Heart right ventricle (tissue), 16 donors: ENCODE measurements around the gene MRPL4. TPM values are rescaled to one million over a fixed set of nuclear protein-coding genes. Genes with fewer than 3 reads are reported as not detected.

Experiments
- ATAC-seq, 8 donors: fragments of 200-7000 bp; cut with Tn5 transposase; one replicate each; pipeline ENCODE4 v1.9.1; 2020; ENCODE audit warnings: mild to moderate bottlenecking in 8 of 8, moderate library complexity in 8 of 8, moderate number of reproducible peaks in 1 of 8
- DNase-seq, 2 donors: peaks; one replicate each; pipeline ENCODE4 v3.0.0-alpha.2; 2020
- H3K27ac ChIP-seq, 10 donors: fragments of 200-600 bp; sonication (generic) in 2 of 10; one replicate each; pipeline versions ENCODE4 v1.5.0 to v1.8.0; 2020 to 2022; ENCODE audit warnings: mild to moderate bottlenecking in 3 of 10
- H3K27me3 ChIP-seq, 7 donors: fragments of 200-600 bp; one replicate each; pipeline ENCODE4 v1.8.0; 2021 to 2022; ENCODE audit warnings: mild to moderate bottlenecking in 2 of 7
- H3K36me3 ChIP-seq, 9 donors: fragments of 200-600 bp; sonication (generic) in 1 of 9; one replicate each; pipeline versions ENCODE4 v1.5.0 to v1.8.0; 2020 to 2022; ENCODE audit warnings: mild to moderate bottlenecking in 2 of 9
- H3K4me1 ChIP-seq, 9 donors: fragments of 200-600 bp; sonication (generic) in 1 of 9; one replicate each; pipeline versions ENCODE4 v1.5.0 to v1.8.0; 2020 to 2022; ENCODE audit warnings: mild to moderate bottlenecking in 4 of 9
- H3K4me3 ChIP-seq, 10 donors: fragments of 200-600 bp; sonication (generic) in 2 of 10; one replicate each; pipeline versions ENCODE4 v1.5.0 to v1.8.0; 2020 to 2022; ENCODE audit warnings: mild to moderate bottlenecking in 7 of 10, moderate library complexity in 2 of 10
- H3K9me3 ChIP-seq, 11 donors: fragments of 200-600 bp in 10 of 11; sonication (generic) in 2 of 11; one replicate each; pipeline versions ENCODE4 v1.5.0 to v1.8.0; 2013 to 2022; ENCODE audit warnings: mild to moderate bottlenecking in 2 of 11, control low read depth in 1 of 11, moderate library complexity in 1 of 11
- CTCF ChIP-seq, 9 donors: fragments of 200-600 bp; sonication (generic) in 2 of 9; IDR thresholded peaks; one replicate each; pipeline versions ENCODE4 v1.5.0 to v1.8.0; 2021 to 2022; ENCODE audit warnings: antibody characterized with exemption in 9 of 9, mild to moderate bottlenecking in 5 of 9, moderate library complexity in 1 of 9
- WGBS, 2 donors: extraction: QIAGEN DNeasy Blood & Tissue Kit; methylation state at CpG; one replicate each; pipeline ENCODE4 v1.1.7; 2013; ENCODE audit warnings: inconsistent platforms in 1 of 2; 5-methylcytosine and 5-hydroxymethylcytosine counted together
- intact Hi-C, 10 donors: fragments of 100-400 bp; cut with DNase I; formaldehyde crosslinking; loops; one replicate each; pipeline versions ENCODE4 v1.11.1 to v1.14.2; 2022
- polyA plus RNA-seq, 2 donors: library from polyadenylated mRNA; stranded (reverse); fragments of 200-250 nt; gene quantifications; one replicate each; pipeline ENCODE4 v1.2.3, GENCODE V29; 2013
- total RNA-seq, 10 donors: library from RNA; stranded (reverse); fragmentation: NEBNext Ultra II Directional in 3 of 10; extraction: Animal tissue kit (Norgen Biotek cat#: 25700) in 3 of 10; gene quantifications; one replicate each; pipeline versions ENCODE4 v1.2.1 to v1.2.4, GENCODE V29; 2021 to 2023
- donor health status: Arrhythmogenic right ventricular cardiomyopathy.
- donor health status: ischemic (EF 13 %, LVEDD 7.1; RV severe dilation, severe dysfunction).
- donor health status: healthy with polysubstance abuse.
- donor health status: DM: no; HTN: yes; CAD: no.
- donor health status: DM: no; HTN: no; CAD: no.
- donor health status: ischemic (EF 25% LVEDD 6.9; RV normal size, moderate dysfunction).
- donor health status: ischemic (EF 25% LVEDD 5.7; RV mildly dilated, moderate dysfunction).
- donor health status: healthy.
- donor health status: DM: yes; HTN: yes; CAD: no.
- donor health status: Ischemic cardiomyopathy.
- donor health status: ischemic (EF 35%, LVEDD 5.7; RV mildly dilated, moderate dysfunction).
- donor health status: nonischemic (EF 11% LVEDD 7.7; RV severe dilation, severe dysfunction).
- donor health status: DM: yes; HTN: yes; CAD: no.
- donor health status: PGD.
- donor health status: ischemic (EF 29% LVEDD 5.4; RV normal size, mild dysfunction).
- donor health status: nonischemic (EF 23%, LVEDD 6.1; RV moderate dilation, normal function).

MRPL4 gene
- total and polyA plus RNA-seq, 12 donors: 29.0 to 101 (median 69.0) TPM

DNA sequence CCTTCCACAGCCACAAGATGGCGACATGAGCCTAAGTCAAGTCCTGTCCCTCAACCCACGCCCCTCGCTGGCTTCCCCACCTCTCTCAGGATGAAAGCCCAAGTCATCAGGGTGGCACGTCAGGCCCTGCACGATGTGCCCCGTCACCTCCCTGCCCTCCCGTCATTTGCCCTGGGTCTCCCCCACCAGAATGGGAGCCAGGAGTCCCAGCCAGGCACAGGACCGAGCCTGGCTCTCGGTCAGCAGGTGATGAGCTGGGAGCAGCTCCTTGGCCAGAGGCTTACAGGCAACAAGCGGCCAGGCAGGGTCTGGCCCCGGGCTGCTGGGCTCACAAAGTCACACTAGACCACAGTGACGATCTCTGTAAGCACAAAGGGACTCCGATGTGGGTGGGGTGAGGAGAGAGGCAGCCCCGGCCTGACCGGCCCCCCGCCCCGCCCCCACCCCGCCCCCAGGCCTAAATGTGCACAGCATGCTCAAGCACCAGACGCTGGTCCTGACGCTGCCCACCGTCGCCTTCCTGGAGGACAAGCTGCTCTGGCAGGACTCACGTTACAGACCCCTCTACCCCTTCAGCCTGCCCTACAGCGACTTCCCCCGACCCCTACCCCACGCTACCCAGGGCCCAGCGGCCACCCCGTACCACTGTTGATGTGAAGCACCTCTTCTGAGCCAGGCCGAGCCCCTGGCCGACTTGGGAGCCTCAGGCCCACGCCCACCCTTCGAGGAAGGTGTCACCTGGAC lies 7.3 kb downstream of the MRPL4 start:
- peaks cover 0 to 15% (median 4%) of the 10 kb centered on the region in 9 donors for H3K4me1 ChIP-seq
- H3K27me3 ChIP-seq: no peaks in the 10 kb centered on the region
- peak; percentile 59 to 82 (median 76) for TF ChIP-seq CTCF (IDR thresholded peaks at IDR 0.05)
- intact Hi-C loops: loop anchor here in 4 of 10 donors (2.0 to 10.0 kb wide), 3 partner anchors 129 to 325 kb away; partner anchors contain the start of gene OLFM2 (in 1 of the 4)
- no peak overlapping the region for H3K4me3 ChIP-seq
- H3K9me3 ChIP-seq: no peaks in the 10 kb centered on the region
- ATAC-seq: peak; percentile 50 to 83 (median 66)
- peak; percentile 79 to 90 for DNase-seq
- peak overlapping the region in 4 of 10 donors; percentile 18 to 39 (median 30) for H3K27ac ChIP-seq
- WGBS, 2 donors: 55 to 57% methylated on average over 32 of the region's 32 CpGs
- peaks cover 0 to 60% (median 34%) of the 10 kb centered on the region in 9 donors for H3K36me3 ChIP-seq

GRCh38 chr19:10260141-10260584 lies 8.1 kb downstream of the MRPL4 start:
- no peak overlapping the region for H3K4me3 ChIP-seq
- H3K27ac ChIP-seq: no peak overlapping the region
- no peaks in the 10 kb centered on the region for H3K27me3 ChIP-seq
- WGBS, 2 donors: 86 to 88% methylated on average over 8 of the region's 8 CpGs
- H3K9me3 ChIP-seq: no peaks in the 10 kb centered on the region
- no peak for ATAC-seq
- intact Hi-C loops: loop anchor here in 2 of 10 donors (2.0 kb wide), 2 partner anchors 129 to 131 kb away; no protein-coding TSS in a partner anchor
- no peak for TF ChIP-seq CTCF (IDR thresholded peaks at IDR 0.05)
- H3K36me3 ChIP-seq: peaks cover 0 to 52% (median 27%) of the 10 kb centered on the region in 9 donors
- H3K4me1 ChIP-seq: peaks cover 0 to 15% (median 4%) of the 10 kb centered on the region in 9 donors
- DNase-seq: no peak

GRCh38 chr19:10262771-10263170 lies 10.8 kb downstream of the MRPL4 start:
- no peak overlapping the region for H3K4me3 ChIP-seq
- H3K4me1 ChIP-seq: peaks cover 0 to 29% (median 8%) of the 10 kb centered on the region in 9 donors
- peaks cover 0 to 25% (median 11%) of the 10 kb centered on the region in 9 donors for H3K36me3 ChIP-seq
- ATAC-seq (no peak), DNase-seq (no peak)
- intact Hi-C loops: no loop called here
- H3K9me3 ChIP-seq: no peaks in the 10 kb centered on the region
- no peak overlapping the region for H3K27ac ChIP-seq
- no peaks in the 10 kb centered on the region for H3K27me3 ChIP-seq
- 74 to 82% methylated on average over 7 of the region's 7 CpGs for WGBS, 2 donors
- TF ChIP-seq CTCF (IDR thresholded peaks at IDR 0.05): no peak

- Histone ChIP-seq H3K9me3 (no peaks in the 10 kb centered on the region), H3K36me3 (no peaks in the 10 kb centered on the region), H3K27ac (peak overlapping the region in 6 of 10 donors; percentile 88 to 95 (median 92)), H3K27me3 (peaks cover 0 to 19% (median 3%) of the 10 kb centered on the region in 7 donors), H3K4me1 (peaks cover 7 to 49% (median 41%) of the 10 kb centered on the region in 9 donors), H3K4me3 (no peak overlapping the region)
- intact Hi-C loops: loop anchor here in 1 of 10 donors (5.0 kb wide), 1 partner anchor 66 kb away; the partner anchor contains the start of gene RAVER1
- DNase-seq (no peak), ATAC-seq (no peak)
- WGBS, 2 donors: 75 to 82% methylated on average over 7 of the region's 7 CpGs
- TF ChIP-seq CTCF (IDR thresholded peaks at IDR 0.05): no peak
These were observed 14.7 kb downstream of the MRPL4 start for GRCh38 chr19:10266706-10267105.
